Fibroblast of lung (primary cell): ENCODE data around the gene ERGIC1. TPM values are rescaled to one million over a fixed set of nuclear protein-coding genes. Genes with fewer than 3 reads are reported as not detected.

ENCODE experiments used
- DNase-seq, 2 donors: peaks; one replicate each; pipeline versions ENCODE4 v3.0.0 to v3.0.0-alpha.2; 2010; ENCODE audit warnings: low read depth in 2 of 2
- H2AFZ ChIP-seq: 2 replicates; pipeline ENCODE4 v1.5.1; 2012; ENCODE audit warnings: low read length, control low read depth, inconsistent platforms
- H3K27ac ChIP-seq: 2 replicates; pipeline ENCODE4 v1.5.1; 2011; ENCODE audit warnings: low read length, control low read depth; ENCODE audit not compliant: insufficient read depth
- H3K27me3 ChIP-seq: 2 replicates; pipeline ENCODE4 v1.5.1; 2011; ENCODE audit warnings: mild to moderate bottlenecking, low read length; ENCODE audit not compliant: control insufficient read depth, insufficient read depth
- H3K36me3 ChIP-seq: 2 replicates; pipeline ENCODE4 v1.5.1; 2011; ENCODE audit warnings: low read length; ENCODE audit not compliant: control insufficient read depth, insufficient read depth
- H3K4me1 ChIP-seq: 2 replicates; pipeline ENCODE4 v1.5.1; 2011; ENCODE audit warnings: low read length; ENCODE audit not compliant: control insufficient read depth, insufficient read depth; ENCODE audit errors: extremely low read depth
- H3K4me2 ChIP-seq: 2 replicates; pipeline ENCODE4 v1.5.1; 2011; ENCODE audit warnings: low read length, control low read depth; ENCODE audit not compliant: insufficient read depth; ENCODE audit errors: extremely low read depth
- H3K4me3 ChIP-seq, 4 experiments: fragments of 200-600 bp in 1 of 4; sonication (generic) in 1 of 4; replicated peaks in 1 of 4; 2 replicates each; pipeline ENCODE4 v1.5.1; 2011 to 2016; ENCODE audit warnings: low read length in 4 of 4, low read depth in 3 of 4, mild to moderate bottlenecking in 3 of 4, control low read depth in 2 of 4, inconsistent platforms in 1 of 4, mixed read lengths in 1 of 4; ENCODE audit not compliant: insufficient read depth in 1 of 4; ENCODE audit errors: control extremely low read depth in 1 of 4
- H3K79me2 ChIP-seq: 2 replicates; pipeline ENCODE4 v1.5.1; 2012; ENCODE audit warnings: mild to moderate bottlenecking, low read length, inconsistent platforms; ENCODE audit not compliant: control insufficient read depth, insufficient read depth
- H3K9ac ChIP-seq: 2 replicates; pipeline ENCODE4 v1.5.1; 2011; ENCODE audit warnings: mild to moderate bottlenecking, low read length, control low read depth; ENCODE audit not compliant: insufficient read depth
- H3K9me3 ChIP-seq: 2 replicates; pipeline ENCODE4 v1.5.1; 2012; ENCODE audit warnings: low read depth, low read length; ENCODE audit not compliant: control insufficient read depth, insufficient read depth
- H4K20me1 ChIP-seq: 2 replicates; pipeline ENCODE4 v1.5.1; 2011; ENCODE audit warnings: low read length; ENCODE audit not compliant: control insufficient read depth, insufficient read depth; ENCODE audit errors: extremely low read depth
- CTCF ChIP-seq, 2 donors: IDR thresholded peaks in 1 of 2; conservative IDR thresholded peaks in 1 of 2; 1 replicate in 1 of 2; 2 replicates in 1 of 2; pipeline ENCODE4 v1.5.1; 2011 to 2012; ENCODE audit warnings: low read length in 2 of 2, control low read depth in 1 of 2, inconsistent platforms in 1 of 2, low read depth in 1 of 2, mild to moderate bottlenecking in 1 of 2
- EZH2 ChIP-seq: IDR thresholded peaks from 2 replicates; pipeline ENCODE4 v1.5.1; 2012; ENCODE audit warnings: low read length, control low read depth, mild to moderate bottlenecking; ENCODE audit errors: missing control alignments
- polyA plus RNA-seq, 2 donors: library from polyadenylated mRNA; depleted of rRNA in 1 of 2; stranded (reverse) in 1 of 2; unstranded in 1 of 2; fragments of >200 nt; gene quantifications; 2 replicates each; pipeline ENCODE4 v1.2.1, GENCODE V29; 2011 to 2012; ENCODE audit warnings: missing spikeins in 1 of 2
- total RNA-seq: library from RNA; depleted of rRNA; stranded (reverse); fragments of >200 nt; gene quantifications from 2 replicates; pipeline ENCODE4 v1.2.1, GENCODE V29; 2014

Gene ERGIC1
- total and polyA plus RNA-seq, 2 donors (not counting 1 experiment from before 2014, with no cell fraction given): 113 to 171 TPM

DNA sequence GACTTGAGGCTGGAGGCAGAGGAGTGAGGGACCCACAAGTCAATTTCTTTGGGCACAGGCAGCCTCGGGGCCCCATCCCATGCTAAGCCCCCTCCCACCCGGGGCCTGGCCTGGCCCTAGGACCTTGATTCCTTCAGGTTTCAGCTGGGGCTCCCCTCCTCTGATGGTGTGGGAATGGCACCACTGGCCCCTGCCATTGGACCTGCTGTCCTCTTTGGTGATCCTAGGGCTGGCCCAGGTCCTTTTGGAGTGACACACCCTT, 10.5 kb downstream of the ERGIC1 start:
- Histone ChIP-seq H3K4me1 (peaks cover 6% of the 10 kb centered on the region), H3K27ac (no peak overlapping the region), H4K20me1 (no peaks in the 10 kb centered on the region), H3K36me3 (no peaks in the 10 kb centered on the region), H3K79me2 (peaks cover 80% of the 10 kb centered on the region), H3K27me3 (no peaks in the 10 kb centered on the region), H3K4me2 (no peak overlapping the region), H2AFZ (no peak overlapping the region), H3K9me3 (no peaks in the 10 kb centered on the region), H3K4me3 (no peak overlapping the region), H3K9ac (no peak overlapping the region)
- no peak for TF ChIP-seq CTCF (conservative IDR thresholded peaks at IDR 0.05 in 1 of 2, IDR thresholded peaks at IDR 0.05 in 1 of 2; ENCODE audit: low read depth in 1 of 2, low read length in 2 of 2)
- TF ChIP-seq EZH2: no peak
- no peak for DNase-seq

- Histone ChIP-seq H2AFZ (no peak overlapping the region), H3K27me3 (no peaks in the 10 kb centered on the region), H3K4me1 (peaks cover 3% of the 10 kb centered on the region), H3K4me3 (no peak overlapping the region), H3K27ac (no peak overlapping the region), H4K20me1 (no peaks in the 10 kb centered on the region), H3K9me3 (no peaks in the 10 kb centered on the region), H3K36me3 (no peaks in the 10 kb centered on the region), H3K79me2 (peaks cover 80% of the 10 kb centered on the region), H3K9ac (no peak overlapping the region), H3K4me2 (no peak overlapping the region)
- TF ChIP-seq CTCF (conservative IDR thresholded peaks at IDR 0.05 in 1 of 2, IDR thresholded peaks at IDR 0.05 in 1 of 2; ENCODE audit: low read depth in 1 of 2, low read length in 2 of 2) (no peak), EZH2 (no peak)
- DNase-seq: no peak
Observed at GRCh38 chr5:172845154-172845553, 11.1 kb downstream of the ERGIC1 start.

DNA sequence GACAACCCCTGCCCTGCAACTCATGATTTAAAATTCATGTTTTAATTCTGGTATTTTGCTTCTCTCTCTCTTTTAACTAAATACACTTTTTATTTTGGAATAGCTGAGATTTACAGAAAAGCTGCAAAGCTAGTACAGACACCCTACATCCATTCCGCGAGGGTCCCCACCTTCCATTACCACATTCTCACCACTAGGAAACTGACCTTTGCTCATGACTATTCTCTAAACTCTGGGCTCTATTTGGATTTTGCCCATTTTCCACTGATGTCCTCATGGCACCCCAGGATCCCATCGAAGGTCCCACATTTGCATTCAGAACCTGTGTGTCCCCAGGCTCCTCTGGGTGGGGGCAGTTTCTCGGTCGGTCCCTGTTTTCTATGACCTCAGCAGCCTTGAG, 11.5 kb downstream of the ERGIC1 start:
- DNase-seq: no peak
- Histone ChIP-seq H3K9ac (no peak overlapping the region), H3K79me2 (peaks cover 81% of the 10 kb centered on the region), H3K27me3 (no peaks in the 10 kb centered on the region), H3K27ac (no peak overlapping the region), H3K9me3 (no peaks in the 10 kb centered on the region), H3K4me1 (peaks cover 3% of the 10 kb centered on the region), H2AFZ (no peak overlapping the region), H4K20me1 (no peaks in the 10 kb centered on the region), H3K4me2 (no peak overlapping the region), H3K36me3 (no peaks in the 10 kb centered on the region), H3K4me3 (no peak overlapping the region)
- no peak for TF ChIP-seq CTCF (conservative IDR thresholded peaks at IDR 0.05 in 1 of 2, IDR thresholded peaks at IDR 0.05 in 1 of 2; ENCODE audit: low read depth in 1 of 2, low read length in 2 of 2)
- TF ChIP-seq EZH2: no peak
